ENCODE results near the gene GPR42.

Gene GPR42

DNA sequence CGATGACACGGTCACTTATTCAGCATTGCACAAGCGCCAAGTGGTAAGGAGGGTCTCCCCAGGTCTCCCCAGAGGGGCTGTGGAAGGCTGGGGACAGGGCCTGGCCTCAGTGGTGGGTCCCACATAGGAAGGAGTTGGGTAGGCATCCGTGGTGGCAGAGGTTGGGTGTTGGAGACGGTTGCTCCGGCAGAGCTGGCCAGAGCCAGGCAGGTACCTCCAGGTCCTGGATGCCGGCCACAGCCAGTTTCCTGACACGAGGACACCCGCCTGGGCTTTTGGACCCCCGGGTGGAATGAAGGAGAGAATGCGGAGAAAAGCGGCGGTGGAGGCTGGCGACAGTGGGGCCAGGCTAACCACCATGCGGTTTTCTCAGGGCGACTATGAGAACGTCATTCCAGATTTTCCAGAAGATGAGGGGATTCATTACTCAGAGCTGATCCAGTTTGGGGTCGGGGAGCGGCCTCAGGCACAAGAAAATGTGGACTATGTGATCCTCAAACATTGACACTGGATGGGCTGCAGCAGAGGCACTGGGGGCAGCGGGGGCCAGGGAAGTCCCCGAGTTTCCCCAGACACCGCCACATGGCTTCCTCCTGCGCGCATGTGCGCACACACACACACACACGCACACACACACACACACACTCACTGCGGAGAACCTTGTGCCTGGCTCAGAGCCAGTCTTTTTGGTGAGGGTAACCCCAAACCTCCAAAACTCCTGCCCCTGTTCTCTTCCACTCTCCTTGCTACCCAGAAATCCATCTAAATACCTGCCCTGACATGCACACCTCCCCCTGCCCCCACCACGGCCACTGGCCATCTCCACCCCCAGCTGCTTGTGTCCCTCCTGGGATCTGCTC, 24.4 kb upstream of the GPR42 start:
- TF ChIP-seq, protein P1, sequence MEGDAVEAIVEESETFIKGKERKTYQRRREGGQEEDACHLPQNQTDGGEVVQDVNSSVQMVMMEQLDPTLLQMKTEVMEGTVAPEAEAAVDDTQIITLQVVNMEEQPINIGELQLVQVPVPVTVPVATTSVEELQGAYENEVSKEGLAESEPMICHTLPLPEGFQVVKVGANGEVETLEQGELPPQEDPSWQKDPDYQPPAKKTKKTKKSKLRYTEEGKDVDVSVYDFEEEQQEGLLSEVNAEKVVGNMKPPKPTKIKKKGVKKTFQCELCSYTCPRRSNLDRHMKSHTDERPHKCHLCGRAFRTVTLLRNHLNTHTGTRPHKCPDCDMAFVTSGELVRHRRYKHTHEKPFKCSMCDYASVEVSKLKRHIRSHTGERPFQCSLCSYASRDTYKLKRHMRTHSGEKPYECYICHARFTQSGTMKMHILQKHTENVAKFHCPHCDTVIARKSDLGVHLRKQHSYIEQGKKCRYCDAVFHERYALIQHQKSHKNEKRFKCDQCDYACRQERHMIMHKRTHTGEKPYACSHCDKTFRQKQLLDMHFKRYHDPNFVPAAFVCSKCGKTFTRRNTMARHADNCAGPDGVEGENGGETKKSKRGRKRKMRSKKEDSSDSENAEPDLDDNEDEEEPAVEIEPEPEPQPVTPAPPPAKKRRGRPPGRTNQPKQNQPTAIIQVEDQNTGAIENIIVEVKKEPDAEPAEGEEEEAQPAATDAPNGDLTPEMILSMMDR (IDR thresholded peaks at IDR 0.05; ENCODE audit: insufficient read depth, missing control alignments): no peak
- DNase-seq (ENCODE audit: insufficient read length, low spot score) (no peak), FAIRE-seq (no peak)

DNA sequence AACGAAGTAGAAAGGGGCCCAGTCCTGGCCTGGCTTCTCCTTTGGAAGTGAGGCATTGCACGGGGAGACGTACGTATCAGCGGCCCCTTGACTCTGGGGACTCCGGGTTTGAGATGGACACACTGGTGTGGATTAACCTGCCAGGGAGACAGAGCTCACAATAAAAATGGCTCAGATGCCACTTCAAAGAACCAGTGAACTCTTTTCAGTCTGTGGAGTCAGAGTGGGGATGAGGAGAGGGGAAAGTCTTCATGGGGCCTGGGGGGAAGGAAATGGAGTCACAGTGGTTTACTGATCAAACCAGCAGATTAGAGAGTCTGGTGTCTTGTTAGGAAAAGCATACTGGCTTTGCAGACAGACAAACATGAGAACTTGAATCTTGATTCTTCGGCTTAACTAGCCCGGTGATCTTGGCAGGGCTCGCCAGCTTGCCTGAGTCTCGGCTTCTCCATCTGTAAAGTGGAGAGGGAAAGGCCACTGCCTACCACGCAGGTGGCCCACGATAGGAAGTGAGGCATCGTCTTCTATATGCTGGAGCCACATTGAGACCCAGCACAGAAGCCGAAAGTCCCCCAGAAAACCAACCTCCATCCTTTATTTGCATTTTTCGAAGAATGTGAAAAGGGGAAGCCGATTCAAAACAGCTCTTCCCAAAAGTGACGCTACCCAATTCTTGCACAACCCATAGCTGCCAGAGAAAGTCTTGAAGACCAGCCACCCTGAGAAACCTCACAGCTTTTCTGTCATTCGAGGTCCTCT, 23.5 kb upstream of the GPR42 start, which contains the start of gene FFAR1:
Gene FFAR1, plus strand, starts transcription at position 732 of the 759 bp plus-strand sequence. CDS start 3,650 bp downstream, outside the sequence.
- no peak for FAIRE-seq

GRCh38 chr19:35347930-35348298, 23.0 kb upstream of the GPR42 start:
- TF ChIP-seq, protein P1 (IDR thresholded peaks at IDR 0.05; ENCODE audit: insufficient read depth, missing control alignments): no peak
- FAIRE-seq (no peak), DNase-seq (ENCODE audit: insufficient read length, low spot score) (no peak)

More for the DNA sequence above, 23.5 kb upstream of the GPR42 start, which contains the start of gene FFAR1:
- TF ChIP-seq, protein P1 (IDR thresholded peaks at IDR 0.05; ENCODE audit: insufficient read depth, missing control alignments): no peak
- no peak for DNase-seq (ENCODE audit: insufficient read length, low spot score)

DNA sequence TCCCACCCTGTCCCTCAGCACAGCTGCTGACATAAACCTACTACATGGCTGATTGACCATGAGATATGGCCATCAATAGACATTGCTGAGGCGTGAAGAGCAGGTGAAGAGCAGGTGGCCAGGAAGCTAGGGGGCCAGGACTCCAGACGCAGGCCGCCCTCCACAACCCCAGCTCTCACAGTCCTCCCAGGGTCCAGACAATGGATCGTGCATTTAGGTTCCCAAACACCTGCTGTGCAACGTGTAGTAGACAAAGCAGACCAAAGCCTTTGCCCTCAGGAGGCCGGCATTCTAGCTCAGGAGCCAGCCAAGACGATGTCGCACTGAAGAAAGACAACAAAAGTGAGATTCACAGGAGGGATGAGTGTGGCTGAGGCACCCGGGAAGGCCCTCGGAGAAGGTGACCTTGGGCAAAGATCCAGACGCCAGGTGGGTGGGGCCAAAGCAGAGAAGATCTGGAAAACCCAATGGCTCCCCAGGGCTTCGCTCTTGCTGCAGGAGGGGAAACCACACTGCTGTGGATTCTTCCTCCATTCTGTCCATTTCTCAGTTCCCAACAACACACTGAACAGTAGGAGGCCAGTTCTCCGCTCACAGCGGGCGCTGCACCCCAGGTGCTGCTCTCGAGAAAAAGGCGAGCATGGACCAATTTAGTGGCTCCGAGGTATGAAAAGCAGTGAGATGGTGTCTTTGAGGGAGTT, 21.8 kb upstream of the GPR42 start:
- no peak for DNase-seq (ENCODE audit: insufficient read length, low spot score)
- TF ChIP-seq, protein P1 (IDR thresholded peaks at IDR 0.05; ENCODE audit: insufficient read depth, missing control alignments): no peak
- no peak for FAIRE-seq

- no peak for DNase-seq (ENCODE audit: insufficient read length, low spot score)
- no peak for FAIRE-seq
- TF ChIP-seq, protein P1 (IDR thresholded peaks at IDR 0.05; ENCODE audit: insufficient read depth, missing control alignments): no peak
These were observed 21.0 kb upstream of the GPR42 start for GRCh38 chr19:35349614-35350521.

DNA sequence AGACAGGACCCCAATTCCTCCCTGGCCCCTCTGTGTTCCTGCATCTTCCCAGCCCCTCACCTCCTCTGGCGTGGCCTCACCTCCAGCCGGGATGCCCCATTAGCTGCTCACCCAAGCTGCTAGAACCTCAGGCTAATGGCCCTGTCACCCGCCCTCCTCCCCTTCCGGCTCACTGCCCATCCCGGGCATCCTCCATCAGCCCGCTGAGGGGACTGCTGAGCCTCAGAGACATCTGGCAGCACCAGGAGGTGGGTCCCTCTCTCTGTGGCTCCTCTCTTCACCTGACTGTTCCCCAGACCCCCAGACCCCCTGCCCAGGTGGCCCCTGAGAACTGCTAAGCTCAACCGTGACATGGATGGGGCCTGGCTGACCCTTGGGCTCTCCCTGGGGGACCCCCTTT, 20.3 kb upstream of the GPR42 start:
- no peak for FAIRE-seq
- TF ChIP-seq, protein P1 (IDR thresholded peaks at IDR 0.05; ENCODE audit: insufficient read depth, missing control alignments): no peak
- no peak for DNase-seq (ENCODE audit: insufficient read length, low spot score)
